HG03097 (cell line): ENCODE data around the gene RDX.
"Not testable (repeated sequence)": the region's sequence is repeated elsewhere in the genome, so short reads cannot be mapped to it uniquely, and the experiment has no call there.

Source experiments
- ATAC-seq: cut with Tn5 transposase; IDR thresholded peaks from one replicate; pipeline ENCODE4 v1.9.1; 2021; ENCODE audit not compliant: unreplicated experiment, low FRiP score

RDX gene

GRCh38 chr11:110280595-110280994 is 15.8 kb downstream of the RDX start:
- not testable (repeated sequence) for ATAC-seq

DNA sequence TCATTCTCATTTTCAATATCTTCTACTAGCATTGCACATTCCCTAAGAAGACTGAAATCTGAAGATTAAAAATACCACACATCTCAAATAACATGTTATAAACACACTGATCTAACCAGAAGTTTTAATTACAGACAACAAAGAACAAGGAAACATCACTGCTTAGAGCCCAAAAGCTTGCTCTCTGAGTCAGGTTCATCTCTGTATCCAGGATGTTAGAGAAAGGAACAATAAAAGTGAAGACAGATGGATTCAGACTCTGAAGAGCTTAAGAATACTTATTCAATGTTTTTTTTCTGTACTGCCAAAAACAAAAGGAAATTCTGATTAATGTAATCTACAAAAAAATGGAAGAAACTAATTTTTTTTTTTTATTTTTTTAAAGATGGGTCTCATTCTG is 16.5 kb downstream of the RDX start:
- no peak for ATAC-seq

DNA sequence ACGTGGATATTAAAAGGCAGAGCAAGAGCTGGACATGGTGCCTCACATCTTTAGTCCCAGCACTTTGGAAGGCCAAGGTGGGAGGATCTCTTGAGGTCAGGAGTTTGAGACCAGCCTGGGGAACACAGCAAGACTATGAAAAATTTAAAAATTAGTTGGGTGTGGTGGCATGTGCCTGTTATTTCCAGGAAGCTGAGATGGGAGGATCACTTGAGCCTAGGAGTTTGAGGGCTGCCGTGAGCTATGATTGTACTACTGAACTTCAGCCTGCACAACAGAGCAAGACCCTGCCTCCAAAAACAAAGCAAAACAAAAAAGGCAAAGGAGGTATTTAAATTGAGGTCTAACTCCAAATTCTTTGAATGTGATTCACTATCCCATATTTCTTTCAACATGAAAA is 23.5 kb downstream of the RDX start:
- no peak for ATAC-seq

DNA sequence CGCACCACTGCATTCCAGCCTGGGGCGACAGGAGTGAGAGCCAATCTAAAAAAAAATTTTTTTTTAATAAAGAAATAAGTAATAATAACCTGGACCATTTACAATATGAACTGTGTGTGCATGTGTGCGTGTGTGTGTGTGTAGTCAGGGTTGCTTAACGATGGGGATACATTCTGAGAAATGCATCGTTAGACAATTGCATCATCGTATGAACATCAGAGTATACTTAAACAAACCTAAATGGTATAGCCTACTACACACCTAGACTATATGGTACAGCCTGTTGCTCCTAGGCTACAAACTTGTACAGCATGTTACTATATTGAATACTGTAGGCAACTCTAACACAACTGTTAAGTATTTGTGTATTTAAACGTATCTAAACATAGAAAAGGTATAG is 26.4 kb downstream of the RDX start:
- ATAC-seq: no peak

DNA sequence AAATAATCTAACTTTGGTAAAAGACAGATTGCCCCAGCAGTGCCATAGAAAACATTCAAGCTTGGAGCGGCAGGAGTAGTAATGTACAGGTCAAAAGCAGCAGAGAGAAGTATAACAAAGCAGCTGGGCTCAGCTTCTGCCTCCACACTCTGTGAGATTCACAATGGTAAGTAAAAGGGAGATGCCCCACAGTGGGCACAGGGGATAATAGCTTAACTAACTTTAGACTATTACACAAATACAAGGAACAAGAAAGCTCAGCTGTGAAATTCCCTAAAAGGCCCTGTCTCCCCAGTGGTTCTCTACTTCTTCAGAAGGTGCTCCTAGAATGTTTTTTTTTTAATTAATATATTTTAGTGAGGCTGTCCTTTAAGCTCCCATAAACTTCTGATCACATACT is 28.0 kb downstream of the RDX start:
- ATAC-seq: no peak

DNA sequence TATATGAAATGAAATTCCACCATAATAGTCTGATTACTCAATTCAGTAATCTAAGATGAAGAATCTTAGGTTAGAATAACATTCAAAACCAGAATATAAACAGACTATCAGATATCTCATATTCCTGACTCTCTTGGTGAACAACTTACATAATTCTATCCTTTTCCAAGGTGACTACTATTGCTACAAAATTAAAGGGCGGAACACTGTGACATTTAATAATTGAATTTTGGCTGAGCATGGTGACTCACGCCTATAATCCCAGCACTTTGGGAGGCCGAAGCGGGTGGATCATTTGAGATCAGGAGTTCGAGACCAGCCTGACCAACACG is 34.4 kb downstream of the RDX start:
- ATAC-seq: no peak

- no peak for ATAC-seq
Observed at GRCh38 chr11:110261195-110262071, 35.0 kb downstream of the RDX start.

DNA sequence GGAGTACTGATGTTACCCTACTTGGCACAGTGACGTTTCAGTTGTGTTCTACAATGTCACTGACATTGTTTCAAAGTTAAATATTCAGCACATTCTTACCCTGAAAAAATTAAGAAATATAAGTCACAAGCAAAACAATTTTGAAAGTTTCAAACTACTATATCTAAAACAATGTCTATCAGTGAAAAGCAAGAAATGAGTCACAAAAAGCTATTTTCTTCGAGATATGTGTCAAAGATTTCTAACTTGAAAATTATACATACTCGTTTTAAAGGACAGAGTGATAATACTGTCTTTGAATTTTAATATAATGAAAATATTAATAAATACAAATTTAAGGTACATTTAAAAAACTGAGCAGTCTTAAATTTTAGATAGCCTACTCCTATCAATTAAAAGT is 42.9 kb downstream of the RDX start:
- ATAC-seq: no peak

DNA sequence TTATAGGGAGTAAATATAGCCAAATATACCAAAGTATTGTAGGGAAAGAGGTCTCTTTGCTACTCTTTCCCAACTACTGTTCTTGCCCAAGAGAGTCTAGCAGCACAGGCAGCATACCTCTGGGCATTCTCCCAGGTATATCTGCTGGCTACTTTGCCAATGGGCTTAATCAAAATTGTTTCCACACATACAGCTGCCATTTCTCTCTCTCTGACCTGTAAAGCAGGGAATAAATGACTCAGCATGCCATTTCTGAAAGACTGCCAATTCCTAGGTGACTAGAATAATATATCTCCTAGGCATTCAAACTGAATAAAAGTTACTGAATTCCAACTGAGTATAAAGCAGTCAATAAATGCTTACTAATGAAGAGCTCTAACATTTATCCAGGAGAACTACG is 44.6 kb downstream of the RDX start:
- no peak for ATAC-seq

DNA sequence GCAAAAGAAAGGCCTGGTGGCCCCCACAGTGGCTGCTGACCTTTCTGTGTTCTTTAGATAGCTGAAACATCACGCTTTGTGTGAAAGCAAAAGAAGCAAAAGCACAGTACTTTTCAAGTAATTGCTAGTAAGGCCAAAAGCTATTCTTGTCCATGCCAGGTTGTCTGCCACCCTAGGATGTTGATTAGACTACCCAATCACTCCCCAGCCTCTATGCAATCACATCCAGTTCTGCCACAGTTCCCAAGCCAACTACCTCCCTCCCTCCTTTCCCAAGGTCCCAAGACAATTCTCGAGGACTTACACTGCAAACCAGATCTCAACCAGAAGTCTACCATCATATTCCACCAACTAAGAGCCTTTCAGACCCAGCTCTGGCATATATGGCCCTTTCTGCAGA is 46.2 kb downstream of the RDX start:
- no peak for ATAC-seq

- ATAC-seq: no peak
Observed at GRCh38 chr11:110249766-110250165, 46.6 kb downstream of the RDX start.

DNA sequence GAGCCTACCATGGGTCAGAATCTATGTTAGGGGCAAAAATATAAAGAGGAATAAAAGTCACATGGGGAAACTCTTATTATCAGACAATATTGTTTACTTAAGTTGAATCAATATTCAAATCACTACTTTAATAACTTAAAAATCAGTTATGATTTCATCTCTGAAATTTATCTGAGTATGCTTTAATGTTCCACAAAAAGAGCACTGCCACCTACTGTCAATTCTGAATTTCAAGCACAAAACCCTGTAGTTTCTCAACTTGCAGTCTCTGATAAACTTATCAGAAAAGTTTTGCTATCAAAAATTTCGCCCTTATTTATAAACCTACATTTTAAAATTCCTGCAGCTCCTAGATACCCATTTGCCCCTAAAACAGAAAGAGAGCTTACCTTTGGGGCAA is 47.3 kb downstream of the RDX start:
- no peak for ATAC-seq

DNA sequence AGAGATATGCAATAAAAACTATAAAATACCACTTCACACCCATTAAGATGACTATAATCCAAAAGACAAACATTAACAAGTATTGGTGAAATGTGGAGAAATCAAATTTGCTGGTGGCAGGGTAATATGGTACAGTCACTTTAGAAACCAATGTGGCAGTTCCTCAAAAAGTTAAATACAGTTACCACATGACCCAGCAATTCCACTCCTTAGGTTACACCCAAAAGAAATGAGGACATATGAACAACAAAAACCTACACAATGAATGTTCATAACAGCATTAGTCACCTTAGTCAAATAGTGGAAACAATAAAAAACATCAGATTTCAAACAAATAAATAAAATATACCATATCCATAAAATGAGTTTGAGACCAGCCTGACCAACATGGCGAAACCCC is 52.6 kb downstream of the RDX start:
- ATAC-seq: no peak

DNA sequence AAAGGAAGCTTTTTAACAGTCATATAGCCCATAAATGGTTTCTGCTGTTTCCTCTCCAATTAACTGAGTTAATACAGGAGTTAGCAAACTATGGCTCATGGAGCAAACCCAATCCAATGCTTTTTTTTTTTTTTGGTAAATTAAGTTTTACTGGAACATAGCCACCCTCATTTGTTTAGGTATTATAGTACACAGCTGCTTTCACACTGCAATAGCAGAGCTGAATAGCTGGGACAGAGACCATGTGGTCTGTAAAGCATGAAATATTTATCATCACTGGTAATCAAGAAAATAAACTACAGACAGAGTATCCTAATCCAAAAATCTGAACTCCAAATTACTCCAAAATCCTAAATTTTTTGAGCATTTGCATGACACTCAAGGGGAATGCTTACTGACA is 53.7 kb downstream of the RDX start:
- no peak for ATAC-seq

DNA sequence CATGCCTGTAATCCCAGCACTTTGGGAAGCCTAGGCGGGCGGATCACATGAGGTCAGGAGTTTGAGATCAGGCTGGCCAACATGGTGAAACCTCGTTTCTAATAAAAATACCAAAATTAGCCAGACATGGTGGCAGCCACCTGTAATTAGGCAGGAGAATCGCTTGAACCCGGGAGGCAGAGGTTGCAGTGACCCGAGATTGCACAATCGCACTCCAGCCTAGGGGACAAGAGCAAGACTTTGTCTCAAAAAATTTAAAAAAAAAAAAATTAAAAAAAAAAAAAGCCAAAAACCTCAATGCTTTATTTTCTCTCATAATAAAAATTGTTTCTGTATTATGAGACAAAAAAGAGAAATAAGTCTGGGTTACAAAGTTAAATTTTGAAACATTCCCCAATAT is 54.2 kb downstream of the RDX start:
- ATAC-seq: no peak

DNA sequence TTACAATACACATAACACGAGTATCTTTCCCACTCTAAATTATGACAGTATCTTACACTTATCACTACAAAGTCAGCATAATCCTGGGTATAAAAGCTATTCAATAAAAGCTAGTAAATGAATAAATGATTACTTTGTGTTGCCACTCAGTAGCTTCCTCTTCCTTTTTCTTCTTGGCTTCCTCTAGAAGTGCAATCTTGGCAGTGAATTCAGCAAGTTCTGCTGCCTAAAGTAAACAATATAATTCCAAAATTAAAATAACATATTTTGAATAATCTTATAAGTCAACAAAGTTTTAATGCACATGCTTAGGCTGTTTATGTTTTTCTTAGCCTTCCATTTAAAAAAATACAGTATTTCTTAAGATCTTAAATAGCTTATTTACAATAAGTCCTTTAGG is 60.4 kb downstream of the RDX start:
- ATAC-seq: no peak

- no peak for ATAC-seq
Observed at GRCh38 chr11:110230377-110230776, 66.0 kb downstream of the RDX start.

- ATAC-seq: no peak
Observed at GRCh38 chr11:110219006-110219785, 77.2 kb downstream of the RDX start.

DNA sequence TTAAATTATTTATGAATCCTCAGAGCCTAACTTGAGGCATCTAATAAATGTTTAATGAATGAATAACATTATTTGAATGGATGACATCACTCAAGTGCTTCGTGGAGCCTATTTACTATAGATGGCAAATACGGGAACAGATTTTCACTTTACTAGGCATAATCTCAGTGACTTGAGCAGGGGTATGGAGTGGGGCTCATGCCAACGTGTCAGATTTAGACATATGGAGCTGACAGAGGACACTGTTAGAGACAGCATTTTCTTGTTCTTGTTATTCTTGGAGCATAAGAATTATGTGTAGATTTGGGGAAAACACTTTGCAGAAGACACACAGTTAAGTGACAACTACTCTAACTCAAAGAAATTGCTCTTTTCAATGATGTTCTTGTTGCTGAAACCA is 78.5 kb downstream of the RDX start:
- ATAC-seq: no peak

DNA sequence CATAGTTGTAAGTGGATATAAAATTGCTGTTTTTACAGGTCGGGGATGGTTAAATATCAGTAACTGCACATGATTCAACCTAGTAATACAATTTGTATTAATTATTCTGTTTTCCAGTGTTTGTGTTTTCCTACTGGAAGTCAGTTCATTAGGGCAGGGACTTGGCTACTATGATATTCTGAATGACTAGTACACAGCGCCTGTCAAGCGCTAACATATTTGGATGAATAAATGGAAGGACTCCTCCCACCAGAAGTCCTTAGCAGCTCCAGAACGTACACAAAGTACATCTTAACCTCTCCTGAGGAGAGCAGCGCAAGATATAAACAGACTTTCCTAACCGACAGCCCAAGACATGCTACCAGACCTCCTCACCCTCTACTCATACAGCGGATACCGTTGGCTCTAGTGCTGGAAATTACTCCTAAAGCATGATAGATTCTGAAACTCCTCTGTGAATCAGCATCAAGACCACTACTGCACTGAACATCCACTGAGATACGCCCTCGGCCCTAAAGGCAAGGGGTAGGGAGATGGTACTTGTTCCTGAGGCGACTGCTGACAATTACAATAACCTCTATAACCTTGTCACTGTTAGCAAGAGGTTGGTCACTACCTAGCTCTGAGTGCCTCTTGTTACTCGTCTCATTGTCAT is 79.1 kb downstream of the RDX start:
- ATAC-seq: no peak

DNA sequence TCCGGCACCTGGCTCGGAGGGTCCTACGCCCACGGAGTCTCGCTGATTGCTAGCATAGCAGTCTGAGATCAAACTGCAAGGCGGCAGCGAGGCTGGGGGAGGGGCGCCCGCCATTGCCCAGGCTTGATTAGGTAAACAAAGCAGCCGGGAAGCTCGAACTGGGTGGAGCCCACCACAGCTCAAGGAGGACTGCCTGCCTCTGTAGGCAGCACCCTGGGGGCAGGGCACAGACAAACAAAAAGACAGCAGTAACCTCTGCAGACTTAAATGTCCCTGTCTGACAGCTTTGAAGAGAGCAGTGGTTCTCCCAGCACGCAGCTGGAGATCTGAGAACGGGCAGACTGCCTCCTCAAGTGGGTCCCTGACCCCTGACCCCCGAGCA is 87.1 kb downstream of the RDX start:
- not testable (repeated sequence) for ATAC-seq
